K562 (cell line): ENCODE data around the gene PLCB3.

Experiments used
- CBX5 ChIP-seq: IDR thresholded peaks from 2 replicates; pipeline ENCODE4 v1.6.1; 2014; ENCODE audit warnings: low read depth, borderline replicate concordance
- CREM ChIP-seq: IDR thresholded peaks from 2 replicates; pipeline ENCODE4 v1.6.1; 2014; ENCODE audit warnings: antibody characterized with exemption, low read depth
- CTCF ChIP-seq, 3 experiments: IDR thresholded peaks in 2 of 3; conservative IDR thresholded peaks in 1 of 3; 2 replicates each; pipeline ENCODE4 v1.5.1; 2011 to 2012; ENCODE audit warnings: low read length in 3 of 3, mild to moderate bottlenecking in 3 of 3, control low read depth in 2 of 3, improper control_type of control experiment in 1 of 3, inconsistent platforms in 1 of 3, low read depth in 1 of 3, mixed read lengths in 1 of 3, moderate library complexity in 1 of 3; ENCODE audit not compliant: insufficient read depth in 2 of 3
- EHMT2 ChIP-seq: fragments of 450-650 bp; IDR thresholded peaks from 2 replicates; pipeline ENCODE4 v1.6.1; 2018; ENCODE audit warnings: antibody characterized with exemption
- EZH2 ChIP-seq: IDR thresholded peaks from 2 replicates; pipeline ENCODE4 v1.6.1; 2012; ENCODE audit warnings: low read depth, mild to moderate bottlenecking, inconsistent platforms, low read length, borderline replicate concordance
- JUN ChIP-seq, 2 experiments: sonication (generic) in 1 of 2; formaldehyde crosslinking in 1 of 2; IDR thresholded peaks; 2 replicates each; pipeline versions ENCODE4 v1.6.1 to v1.8.0; 2012 to 2022; ENCODE audit warnings: borderline replicate concordance in 2 of 2, mild to moderate bottlenecking in 2 of 2, improper control_type of control experiment in 1 of 2, low read depth in 1 of 2, low read length in 1 of 2, missing genetic modification reagents in 1 of 2
- JUND ChIP-seq, 2 experiments: IDR thresholded peaks; 2 replicates in 1 of 2; 3 replicates in 1 of 2; pipeline ENCODE4 v1.6.1; 2011; ENCODE audit warnings: borderline replicate concordance in 2 of 2, low read depth in 2 of 2, low read length in 2 of 2, improper control_type of control experiment in 1 of 2, missing biosample characterization in 1 of 2, missing genetic modification characterization in 1 of 2, missing genetic modification reagents in 1 of 2
- NR2C2 ChIP-seq, 2 experiments: fragments of 200-800 bp in 1 of 2; sonication (Bioruptor generic) in 1 of 2; sonication (generic) in 1 of 2; formaldehyde crosslinking in 1 of 2; IDR thresholded peaks; 2 replicates each; pipeline versions ENCODE4 v1.6.1 to v1.8.0; 2016 to 2022; ENCODE audit warnings: mild to moderate bottlenecking in 1 of 2, missing compliant biosample characterization in 1 of 2, missing genetic modification characterization in 1 of 2, missing genetic modification reagents in 1 of 2
- RBBP5 ChIP-seq: fragments of 200-600 bp; sonication (generic); IDR thresholded peaks from 2 replicates; pipeline ENCODE4 v1.6.1; 2012; ENCODE audit warnings: borderline replicate concordance, mild to moderate bottlenecking, low read length, control low read depth, inconsistent platforms; ENCODE audit not compliant: insufficient read depth, poor library complexity, severe bottlenecking
- SMARCC2 ChIP-seq: fragments of 450-650 bp; IDR thresholded peaks from 2 replicates; pipeline ENCODE4 v1.6.1; 2017; ENCODE audit warnings: antibody characterized with exemption, moderate library complexity, mild to moderate bottlenecking, low read depth
- SMC3 ChIP-seq: conservative IDR thresholded peaks from 2 replicates; pipeline ENCODE4 v1.6.1; 2011; ENCODE audit warnings: low read depth, low read length, improper control_type of control experiment; ENCODE audit not compliant: insufficient read depth
- SUPT5H ChIP-seq: fragments of 450-650 bp; IDR thresholded peaks from 2 replicates; pipeline ENCODE4 v1.6.1; 2016
- TRIM24 ChIP-seq, 2 experiments: fragments of 450-650 bp; IDR thresholded peaks; 2 replicates each; pipeline ENCODE4 v1.6.1; 2016
- ZNF586 ChIP-seq: fragments of 450-650 bp; formaldehyde crosslinking; conservative IDR thresholded peaks from 2 replicates; pipeline ENCODE4 v1.4.0; 2020; ENCODE audit warnings: mild to moderate bottlenecking, moderate library complexity

- no peak for TF ChIP-seq EHMT2
- TF ChIP-seq CREM: peak; percentile 73
- no peak for TF ChIP-seq SMARCC2
- TF ChIP-seq JUN (IDR thresholded peaks at IDR 0.05; ENCODE audit: borderline replicate concordance, low read depth, low read length): no peak
- TF ChIP-seq JUN (CRISPR knock-in tag; IDR thresholded peaks at IDR 0.05; ENCODE audit: borderline replicate concordance): no peak
- no peak for TF ChIP-seq CTCF (IDR thresholded peaks at IDR 0.05 in 2 of 3, conservative IDR thresholded peaks at IDR 0.05 in 1 of 3; ENCODE audit: insufficient read depth in 2 of 3, low read depth in 1 of 3, low read length in 3 of 3)
- TF ChIP-seq SMC3: no peak
- TF ChIP-seq SUPT5H: no peak
- TF ChIP-seq NR2C2 (CRISPR knock-in tag; IDR thresholded peaks at IDR 0.05): no peak
- no peak for TF ChIP-seq NR2C2 (tag; IDR thresholded peaks at IDR 0.05)
- TF ChIP-seq RBBP5: no peak
- no peak for TF ChIP-seq JUND (IDR thresholded peaks at IDR 0.05; ENCODE audit: borderline replicate concordance, low read depth, low read length)
- 0 out of 3 replicates have a peak, but pooled peaks have one; percentile 4 for TF ChIP-seq JUND (tag; IDR thresholded peaks at IDR 0.05; ENCODE audit: borderline replicate concordance, low read depth, low read length)
- TF ChIP-seq EZH2: no peak
- TF ChIP-seq ZNF586 (CRISPR knock-in tag): no peak
- TF ChIP-seq CBX5: no peak
- no peak for TF ChIP-seq TRIM24 (IDR thresholded peaks at IDR 0.05)
Observed at GRCh38 chr11:64305075-64305690, 53.9 kb downstream of the PLCB3 start, which contains the start of gene ESRRA.
